ENCODE measurements around the gene MARCO.

- TF ChIP-seq SIX5 (IDR thresholded peaks at IDR 0.05; ENCODE audit: low read depth, low read length) (no peak), BRCA1 (IDR thresholded peaks at IDR 0.05; ENCODE audit: low read depth, low read length) (no peak), CTCF (IDR thresholded peaks at IDR 0.05; ENCODE audit: control extremely low read depth in 1 of 3, insufficient read depth in 1 of 3, low read depth in 1 of 3, low read length in 3 of 3) (no peak), GABPA (IDR thresholded peaks at IDR 0.05; ENCODE audit: borderline replicate concordance, insufficient read depth, low read length) (no peak), EP300 (IDR thresholded peaks at IDR 0.05; ENCODE audit: borderline replicate concordance in 1 of 2, low read depth in 2 of 2, low read length in 2 of 2) (no peak), JUN (IDR thresholded peaks at IDR 0.05; ENCODE audit: low read depth, low read length) (no peak), YY1 (IDR thresholded peaks at IDR 0.05; ENCODE audit: low read depth, low read length) (no peak), CHD1 (IDR thresholded peaks at IDR 0.05; ENCODE audit: low read depth, low read length) (no peak), CBX5 (IDR thresholded peaks at IDR 0.05; ENCODE audit: low read depth, low read length) (no peak), RAD21 (IDR thresholded peaks at IDR 0.05 in 1 of 2, conservative IDR thresholded peaks at IDR 0.05 in 1 of 2; ENCODE audit: low read depth in 2 of 2, low read length in 2 of 2) (no peak), ASH2L (IDR thresholded peaks at IDR 0.05; ENCODE audit: low read length) (no peak), ZNF274 (IDR thresholded peaks at IDR 0.05; ENCODE audit: borderline replicate concordance, extremely low read depth, low read length) (no peak), TBP (IDR thresholded peaks at IDR 0.05; ENCODE audit: low read depth, low read length) (no peak), CHD7 (IDR thresholded peaks at IDR 0.05; ENCODE audit: insufficient replicate concordance, low read length) (no peak)
Measured at GRCh38 chr2:118986738-118987137, 44.7 kb downstream of the MARCO start.

Measured in H1 (cell line).